AG04450 (cell line): ENCODE data around the gene ZFAND6. TPM values are rescaled to one million over a fixed set of nuclear protein-coding genes. Genes with fewer than 3 reads are reported as not detected.

Source experiments
- CTCF ChIA-PET: fragments of 300-600, 350-600 bp; formaldehyde crosslinking; extraction: SDS; loops from one replicate; lab custom pipeline; 2022; ENCODE audit warnings: antibody characterized with exemption, inconsistent platforms; lab: Charles Lee
- POLR2A ChIA-PET: fragments of 350-600 bp; formaldehyde crosslinking; extraction: SDS; loops from one replicate; lab custom pipeline; 2021; ENCODE audit warnings: antibody characterized with exemption, inconsistent platforms; lab: Yijun Ruan, JAX
- DNase-seq: peaks from one replicate; pipeline ENCODE4 v3.0.0-alpha.2; 2011; ENCODE audit warnings: low read depth, low spot score
- H3K27ac ChIP-seq: one replicate; pipeline ENCODE4 v1.5.1; 2012; ENCODE audit warnings: low read depth, low read length, control low read depth
- H3K27me3 ChIP-seq: one replicate; pipeline ENCODE4 v1.6.0; 2012; ENCODE audit warnings: low read length; ENCODE audit not compliant: control insufficient read depth, insufficient read depth
- H3K4me3 ChIP-seq: 2 replicates; pipeline ENCODE4 v1.5.1; 2011; ENCODE audit warnings: mild to moderate bottlenecking, low read depth, low read length, control low read depth
- H3K9me3 ChIP-seq: 2 replicates; pipeline ENCODE4 v1.5.1; 2012; ENCODE audit warnings: low read length; ENCODE audit not compliant: control insufficient read depth, insufficient read depth
- polyA plus RNA-seq: library from polyadenylated mRNA; depleted of rRNA; stranded (reverse); fragments of >200 nt; gene quantifications from 2 replicates; pipeline ENCODE4 v1.2.3, GENCODE V29; 2011
- TF ChIP-seq, protein P1 (sequence below): IDR thresholded peaks from 2 replicates; pipeline ENCODE4 v1.5.1; 2011; ENCODE audit warnings: low read depth, low read length, control low read depth, inconsistent platforms

Gene ZFAND6
- polyA plus RNA-seq, 1 experiment = 166 TPM

DNA sequence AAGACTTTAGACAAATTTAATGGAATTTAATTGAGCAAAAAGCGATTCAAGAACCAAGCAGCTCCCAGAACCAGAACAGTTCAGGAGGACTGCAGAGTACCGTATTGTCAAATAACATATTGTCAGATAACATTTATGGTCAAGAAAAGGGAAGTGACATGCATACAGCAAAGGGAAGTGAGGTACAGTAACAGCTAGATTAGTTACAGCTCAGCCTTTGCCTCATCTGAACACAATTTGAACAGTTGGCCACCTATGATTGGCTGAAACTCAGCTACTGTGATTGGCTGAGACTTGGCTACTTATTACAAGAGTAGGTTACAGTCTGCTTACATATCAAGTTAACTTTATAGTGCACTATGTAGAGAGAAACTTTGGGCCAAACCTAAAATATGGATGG is 21.9 kb downstream of the ZFAND6 start:
- TF ChIP-seq, protein P1, sequence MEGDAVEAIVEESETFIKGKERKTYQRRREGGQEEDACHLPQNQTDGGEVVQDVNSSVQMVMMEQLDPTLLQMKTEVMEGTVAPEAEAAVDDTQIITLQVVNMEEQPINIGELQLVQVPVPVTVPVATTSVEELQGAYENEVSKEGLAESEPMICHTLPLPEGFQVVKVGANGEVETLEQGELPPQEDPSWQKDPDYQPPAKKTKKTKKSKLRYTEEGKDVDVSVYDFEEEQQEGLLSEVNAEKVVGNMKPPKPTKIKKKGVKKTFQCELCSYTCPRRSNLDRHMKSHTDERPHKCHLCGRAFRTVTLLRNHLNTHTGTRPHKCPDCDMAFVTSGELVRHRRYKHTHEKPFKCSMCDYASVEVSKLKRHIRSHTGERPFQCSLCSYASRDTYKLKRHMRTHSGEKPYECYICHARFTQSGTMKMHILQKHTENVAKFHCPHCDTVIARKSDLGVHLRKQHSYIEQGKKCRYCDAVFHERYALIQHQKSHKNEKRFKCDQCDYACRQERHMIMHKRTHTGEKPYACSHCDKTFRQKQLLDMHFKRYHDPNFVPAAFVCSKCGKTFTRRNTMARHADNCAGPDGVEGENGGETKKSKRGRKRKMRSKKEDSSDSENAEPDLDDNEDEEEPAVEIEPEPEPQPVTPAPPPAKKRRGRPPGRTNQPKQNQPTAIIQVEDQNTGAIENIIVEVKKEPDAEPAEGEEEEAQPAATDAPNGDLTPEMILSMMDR = no peak
- Histone ChIP-seq H3K27ac (no peak overlapping the region), H3K27me3 (no peaks in the 10 kb centered on the region), H3K9me3 (no peaks in the 10 kb centered on the region; the same call in 1 of the 2 replicates), H3K4me3 (no peak overlapping the region)
- CTCF ChIA-PET = interaction anchor here (0.5 to 0.6 kb wide), 2 partner anchors 18 to 893 kb away, joined by 3 to 4 read pairs; no protein-coding TSS in a partner anchor
- DNase-seq = no peak
- POLR2A ChIA-PET = no interaction called here

DNA sequence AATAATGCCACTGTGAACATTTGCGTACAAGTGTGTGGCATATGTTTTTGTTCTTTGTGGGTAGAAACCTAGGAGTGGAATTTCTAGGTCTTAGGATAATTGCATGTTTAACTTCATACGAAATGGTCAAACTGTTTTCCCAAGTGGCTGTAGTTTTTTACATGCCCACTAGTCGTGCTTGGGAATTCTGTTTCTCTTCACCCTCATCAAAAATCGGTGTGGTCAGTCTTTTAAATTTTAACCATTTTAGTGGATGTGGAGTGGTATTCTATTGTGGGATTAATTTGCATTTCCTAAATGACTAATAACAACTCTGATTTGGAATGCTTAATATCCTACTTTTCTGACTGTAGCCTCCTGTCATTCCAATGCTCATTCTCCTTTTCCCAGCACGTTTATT is 27.6 kb downstream of the ZFAND6 start:
- no peak for DNase-seq
- H3K4me3 ChIP-seq = no peak overlapping the region
- H3K27ac ChIP-seq = no peak overlapping the region
- ChIA-PET CTCF (interaction anchor here (0.9 to 2.1 kb wide), 4 partner anchors 11 to 234 kb away, joined by 3 to 9 read pairs (median 3); no protein-coding TSS in a partner anchor), POLR2A (no interaction called here)
- no peaks in the 10 kb centered on the region for H3K27me3 ChIP-seq
- no peaks in the 10 kb centered on the region for H3K9me3 ChIP-seq
- TF ChIP-seq, protein P1 = peak; percentile 46

DNA sequence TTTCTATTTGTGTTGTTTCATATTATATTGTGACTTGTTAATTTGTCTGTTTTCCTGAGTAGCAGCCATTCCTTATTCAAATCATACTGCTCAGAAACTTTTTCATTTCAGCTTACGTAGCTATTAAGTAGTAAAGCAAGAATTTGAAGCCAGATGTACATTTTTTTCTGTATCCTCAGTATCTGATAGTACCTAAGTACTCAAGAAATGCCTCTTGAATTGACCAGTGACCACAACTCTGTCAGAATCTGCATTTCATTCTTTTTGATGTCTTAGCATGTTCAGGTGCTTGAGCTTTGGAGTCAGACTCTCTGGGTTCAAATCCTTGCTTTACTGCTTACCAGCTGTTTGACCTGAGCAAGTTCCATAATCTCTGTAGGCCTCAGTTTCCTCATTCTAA is 30.6 kb downstream of the ZFAND6 start:
- no peaks in the 10 kb centered on the region for H3K27me3 ChIP-seq
- ChIA-PET POLR2A (no interaction called here), CTCF (interaction anchor here (1.3 kb wide), 1 partner anchor 18 kb away, joined by 3 read pairs; no protein-coding TSS in a partner anchor)
- TF ChIP-seq, protein P1 = no peak
- H3K4me3 ChIP-seq = no peak overlapping the region
- H3K9me3 ChIP-seq = no peaks in the 10 kb centered on the region
- DNase-seq = no peak
- H3K27ac ChIP-seq = no peak overlapping the region

DNA sequence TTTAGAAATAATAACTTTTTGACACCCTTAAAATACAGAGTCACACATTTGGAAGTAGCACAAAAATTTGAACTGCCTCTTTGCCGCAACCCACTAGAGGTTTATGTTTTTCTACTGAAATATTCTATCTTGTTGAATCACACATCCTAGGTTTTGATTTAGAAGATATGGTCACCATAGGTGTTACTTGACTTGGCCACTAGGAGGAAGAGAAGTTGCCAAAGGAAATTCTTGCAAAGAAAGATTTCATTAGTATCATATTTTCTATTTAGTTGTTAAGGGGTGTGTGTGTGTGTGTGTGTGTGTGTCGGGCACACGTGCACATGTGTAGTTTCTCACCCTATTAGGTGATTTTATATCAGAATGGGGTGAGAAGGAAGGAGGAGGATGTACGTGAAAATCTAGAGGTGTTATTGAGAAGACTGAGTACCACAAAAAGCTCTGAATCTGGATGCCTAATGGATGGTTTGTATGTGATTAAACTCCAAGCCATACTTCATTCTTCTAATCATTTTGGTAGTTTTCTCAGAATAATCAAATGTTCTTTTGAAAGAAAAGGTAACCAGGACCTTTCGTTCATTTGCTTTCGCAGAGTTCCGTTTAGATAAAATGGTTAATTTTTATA is 31.5 kb downstream of the ZFAND6 start:
- ChIA-PET CTCF (interaction anchor here (0.7 to 1.3 kb wide), 2 partner anchors 10 to 17 kb away, joined by 3 read pairs; no protein-coding TSS in a partner anchor), POLR2A (no interaction called here)
- DNase-seq = no peak
- Histone ChIP-seq H3K9me3 (no peaks in the 10 kb centered on the region), H3K27me3 (no peaks in the 10 kb centered on the region), H3K27ac (no peak overlapping the region), H3K4me3 (no peak overlapping the region)
- TF ChIP-seq, protein P1 = peak; percentile 38; the same call in 1 of the 2 replicates

DNA sequence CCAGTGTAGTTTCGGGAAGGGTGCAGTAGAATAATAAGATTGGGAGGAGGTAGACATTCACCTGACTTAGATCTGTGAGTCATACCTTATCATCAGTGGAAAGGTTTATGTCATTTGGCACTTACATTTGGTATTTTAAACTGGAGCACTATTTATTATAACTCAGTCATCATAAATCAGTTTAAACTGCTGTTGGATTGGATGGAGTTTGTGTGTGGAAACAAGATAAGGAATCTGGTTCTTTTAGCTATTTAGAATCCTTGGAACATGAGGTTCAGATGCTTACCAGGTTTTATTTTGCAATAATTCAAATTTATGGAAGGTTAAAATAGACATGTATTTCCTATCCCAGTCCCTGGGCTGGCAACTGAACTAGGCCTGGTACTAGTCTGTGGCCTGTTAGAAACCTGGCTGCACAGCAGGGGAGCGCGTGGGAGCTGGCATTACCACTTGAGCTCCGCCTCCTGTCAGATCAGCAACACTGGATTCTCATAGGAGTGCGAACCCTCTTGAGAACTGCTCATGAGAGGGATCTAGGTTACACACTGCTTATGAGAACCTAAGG is 34.5 kb downstream of the ZFAND6 start:
- ChIA-PET POLR2A (no interaction called here), CTCF (no interaction called here)
- Histone ChIP-seq H3K27me3 (no peaks in the 10 kb centered on the region), H3K4me3 (no peak overlapping the region), H3K9me3 (no peaks in the 10 kb centered on the region), H3K27ac (no peak overlapping the region)
- no peak for DNase-seq
- TF ChIP-seq, protein P1 = no peak
